HG03159 (cell line): ENCODE data around the gene RHEB.

ENCODE experiments used
- ATAC-seq: cut with Tn5 transposase; IDR thresholded peaks from one replicate; pipeline ENCODE4 v1.9.1; 2021; ENCODE audit warnings: mild to moderate bottlenecking, moderate library complexity; ENCODE audit not compliant: unreplicated experiment

The RHEB gene

DNA sequence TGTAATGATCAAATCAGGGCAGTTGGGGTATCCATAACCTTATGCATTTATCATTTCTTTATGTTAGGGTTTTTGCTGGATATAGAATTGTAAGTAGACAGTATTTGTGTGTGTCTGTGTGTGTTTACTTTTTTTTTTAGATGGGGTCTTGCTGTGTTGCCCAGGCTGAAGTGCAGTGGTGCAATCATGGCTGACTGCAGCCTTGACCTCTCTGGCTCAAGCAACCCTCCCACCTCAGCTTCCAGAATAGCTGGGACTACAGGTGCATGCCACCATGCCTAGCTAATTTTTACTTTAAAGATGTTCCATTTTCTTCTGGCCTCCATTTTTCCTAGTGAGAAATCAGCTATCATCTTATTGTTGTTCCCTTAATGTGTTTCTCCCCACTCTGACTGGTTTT is 10.1 kb upstream of the RHEB start:
- ATAC-seq, result no peak

DNA sequence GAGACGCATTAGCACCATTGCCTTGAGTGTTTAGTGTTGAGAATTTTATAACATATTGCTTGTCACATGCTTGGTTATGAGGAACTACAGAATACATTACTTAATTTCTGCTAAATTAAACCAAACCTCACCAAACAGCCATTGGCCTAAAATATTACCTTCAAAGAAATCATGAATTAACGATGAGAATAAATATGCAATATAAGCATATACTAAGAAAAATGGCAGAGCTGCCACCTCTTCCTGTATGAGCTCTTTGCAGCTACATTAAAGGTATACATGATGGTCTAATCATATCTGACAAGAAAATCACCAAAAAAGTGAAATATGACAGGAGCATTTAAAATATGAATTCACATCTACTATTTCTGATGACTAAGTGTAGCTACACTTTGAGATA is 5.2 kb upstream of the RHEB start:
- no peak for ATAC-seq

DNA sequence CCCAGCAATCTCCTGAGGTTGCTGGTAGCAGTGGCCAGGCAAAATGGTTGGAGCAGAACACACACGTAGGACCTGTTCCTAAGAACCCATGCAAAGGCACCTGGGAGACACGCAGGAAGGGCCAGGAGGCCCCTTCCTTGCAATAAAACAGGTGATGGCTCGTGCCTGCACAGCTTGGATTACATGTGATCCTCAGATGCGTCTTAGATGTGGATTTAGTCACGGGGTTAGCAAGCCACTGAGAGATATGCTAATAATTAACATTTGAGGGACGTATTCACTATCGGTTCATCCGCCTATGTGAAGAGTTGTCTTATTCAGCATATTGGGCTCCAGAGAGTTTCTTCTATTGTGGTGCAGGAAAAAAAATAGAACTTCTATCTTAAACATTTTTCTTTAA is 4.6 kb upstream of the RHEB start:
- no peak for ATAC-seq

DNA sequence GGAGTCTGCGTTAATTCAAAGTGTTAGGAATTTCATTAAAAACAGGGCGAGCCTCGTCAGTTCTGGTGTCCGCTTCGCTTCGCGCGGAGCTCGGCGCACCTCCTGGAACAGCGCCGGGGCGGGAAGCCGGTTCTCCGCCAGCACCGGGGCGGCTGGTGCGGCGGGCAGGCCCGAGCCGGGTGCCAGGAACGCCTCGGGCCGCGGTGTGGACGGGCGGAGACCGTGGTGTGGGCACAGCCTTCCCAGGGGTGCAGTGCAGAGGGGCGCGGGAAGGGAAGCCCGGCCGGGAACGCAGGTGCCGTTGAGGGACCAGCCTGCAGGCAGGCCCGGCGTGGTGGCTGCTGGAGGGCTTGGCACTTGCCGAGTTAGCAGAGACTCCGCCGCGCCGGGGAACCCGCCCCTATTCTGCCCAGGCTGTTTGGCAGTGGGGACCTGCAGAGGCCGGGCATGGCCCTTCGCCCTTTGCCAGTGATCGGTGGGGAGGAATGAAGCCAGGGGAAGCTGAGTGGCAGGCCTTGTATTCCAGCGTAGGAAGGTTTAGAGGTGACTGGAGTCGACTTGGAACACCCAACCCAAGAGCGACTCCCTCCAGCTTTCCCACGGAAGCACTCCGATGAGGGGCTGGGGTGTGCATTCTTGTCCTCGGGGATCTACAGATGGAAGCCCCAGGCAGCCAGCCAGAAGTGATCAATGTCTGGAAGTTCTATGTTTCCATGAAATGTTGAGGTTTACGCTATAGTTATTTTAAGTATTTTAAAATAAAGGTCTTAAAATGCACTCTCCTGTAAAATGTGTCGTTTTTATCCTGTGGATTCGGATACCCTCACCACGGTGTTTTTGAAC is 945 bp upstream of the RHEB start:
- no peak for ATAC-seq

DNA sequence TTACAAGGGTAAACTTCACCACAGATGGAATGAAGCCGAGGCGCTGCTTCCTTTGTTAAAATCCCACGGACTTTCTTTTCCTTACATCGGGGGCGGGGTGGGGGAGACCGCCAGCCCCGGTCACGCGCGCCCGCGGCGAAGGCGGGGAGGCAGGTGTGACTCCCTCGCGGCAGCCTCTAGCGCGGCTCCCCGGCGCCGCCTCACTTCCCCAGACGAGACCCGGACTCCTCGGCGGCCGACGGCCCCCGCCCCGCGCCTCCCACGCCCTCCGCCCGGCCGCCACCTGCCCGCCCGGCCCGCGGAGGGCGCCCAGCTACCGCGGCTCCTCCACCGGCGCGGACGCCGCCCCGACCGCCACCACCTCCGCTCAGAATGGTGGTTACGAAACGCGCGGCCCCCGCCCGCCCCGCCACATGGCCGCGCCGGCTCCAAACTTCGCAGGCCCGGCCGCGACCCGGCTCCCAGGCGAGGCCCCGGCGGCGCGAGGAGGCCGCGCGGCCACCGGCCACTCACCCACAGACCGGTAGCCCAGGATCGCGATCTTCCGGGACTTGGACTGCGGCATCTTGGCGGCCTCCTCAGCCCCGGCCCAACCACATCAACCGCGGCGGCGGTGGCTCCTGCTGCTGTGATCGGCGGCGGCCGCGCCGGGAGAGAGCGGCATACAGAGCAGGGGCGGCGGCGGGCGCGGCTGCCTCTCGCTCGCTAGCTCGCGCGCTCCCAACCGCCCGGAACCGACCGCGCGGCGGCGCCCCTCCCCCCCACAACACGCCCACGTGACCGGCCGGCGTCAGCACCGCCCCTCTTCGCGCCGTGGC is 539 bp downstream of the RHEB start:
- peak; percentile 56 for ATAC-seq

DNA sequence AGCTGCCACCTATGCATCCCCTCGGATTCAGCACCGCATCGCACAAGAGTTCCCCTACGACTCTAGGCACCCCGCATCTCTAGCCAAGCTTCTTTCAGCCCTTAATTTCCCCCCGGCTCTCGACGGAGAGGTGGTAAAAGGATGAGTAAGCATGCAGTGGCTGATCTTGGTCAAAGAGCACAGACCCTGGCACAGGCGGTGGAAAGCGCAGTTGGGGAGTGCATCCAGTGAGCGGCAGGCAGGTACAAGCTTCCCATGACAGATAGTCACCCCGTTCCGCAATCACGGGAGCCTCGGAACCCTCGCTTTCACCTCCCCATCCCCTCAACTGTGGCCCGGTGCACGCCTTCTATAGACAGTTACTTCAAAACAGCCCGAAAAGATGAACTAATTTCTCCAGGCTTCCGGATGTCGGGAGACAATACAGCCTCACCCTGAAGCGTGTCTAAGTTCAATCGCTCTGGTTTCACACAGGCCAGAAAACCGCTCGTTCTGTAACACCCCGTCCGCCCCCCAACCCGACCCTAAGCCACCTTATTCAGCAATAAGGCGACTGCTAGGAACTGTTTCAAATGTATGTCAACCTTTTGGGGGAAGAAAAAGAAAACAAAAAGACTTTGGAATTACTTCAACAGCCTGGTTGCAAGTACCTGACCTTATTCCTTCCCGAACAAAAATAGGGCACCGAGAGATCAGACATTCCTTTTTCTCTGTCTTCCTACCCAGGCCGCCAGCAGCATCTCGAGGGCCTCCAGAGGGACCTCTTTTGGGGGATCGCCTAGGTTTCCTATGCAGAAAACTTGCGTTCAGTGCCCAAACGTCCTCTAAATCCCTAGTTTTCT is 1.4 kb downstream of the RHEB start:
- ATAC-seq, result no peak

DNA sequence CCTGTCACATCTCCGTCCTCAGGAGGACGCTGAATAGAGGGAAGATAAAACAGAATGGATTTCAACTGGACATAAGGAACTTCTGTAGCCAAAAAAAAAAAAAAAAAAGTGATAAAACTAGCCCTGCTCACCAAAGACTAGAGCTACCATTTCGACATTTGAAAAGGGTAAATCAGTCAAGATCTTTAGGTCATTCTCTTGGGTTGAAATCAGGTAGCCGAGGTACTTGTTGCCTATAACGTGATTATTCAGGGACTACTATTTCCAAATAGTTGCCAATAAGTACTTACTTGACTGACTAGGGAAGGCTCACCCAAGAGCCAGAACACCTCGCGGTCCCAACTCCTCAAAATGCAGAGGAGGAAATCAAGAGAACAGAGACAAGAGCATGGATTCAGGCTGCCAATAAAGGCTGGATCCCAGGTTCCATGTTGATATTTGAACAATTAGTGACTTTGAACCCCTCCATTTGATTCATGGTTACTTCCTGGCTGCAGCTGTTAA is 2.0 kb downstream of the RHEB start:
- no peak for ATAC-seq

DNA sequence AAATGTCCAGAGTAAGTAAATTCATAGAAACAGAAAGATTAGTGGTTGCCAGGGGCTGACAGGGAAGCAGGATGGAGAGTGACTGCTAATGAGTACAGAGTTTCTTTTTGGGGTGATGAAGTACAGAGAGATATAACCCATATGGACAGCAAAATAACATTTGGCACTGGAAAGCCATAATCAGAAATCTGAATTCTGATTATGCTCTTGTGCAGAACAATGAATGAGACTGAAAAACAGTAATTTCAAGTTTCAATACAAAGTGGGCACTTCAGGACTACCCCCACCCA is 4.5 kb downstream of the RHEB start:
- no peak for ATAC-seq

DNA sequence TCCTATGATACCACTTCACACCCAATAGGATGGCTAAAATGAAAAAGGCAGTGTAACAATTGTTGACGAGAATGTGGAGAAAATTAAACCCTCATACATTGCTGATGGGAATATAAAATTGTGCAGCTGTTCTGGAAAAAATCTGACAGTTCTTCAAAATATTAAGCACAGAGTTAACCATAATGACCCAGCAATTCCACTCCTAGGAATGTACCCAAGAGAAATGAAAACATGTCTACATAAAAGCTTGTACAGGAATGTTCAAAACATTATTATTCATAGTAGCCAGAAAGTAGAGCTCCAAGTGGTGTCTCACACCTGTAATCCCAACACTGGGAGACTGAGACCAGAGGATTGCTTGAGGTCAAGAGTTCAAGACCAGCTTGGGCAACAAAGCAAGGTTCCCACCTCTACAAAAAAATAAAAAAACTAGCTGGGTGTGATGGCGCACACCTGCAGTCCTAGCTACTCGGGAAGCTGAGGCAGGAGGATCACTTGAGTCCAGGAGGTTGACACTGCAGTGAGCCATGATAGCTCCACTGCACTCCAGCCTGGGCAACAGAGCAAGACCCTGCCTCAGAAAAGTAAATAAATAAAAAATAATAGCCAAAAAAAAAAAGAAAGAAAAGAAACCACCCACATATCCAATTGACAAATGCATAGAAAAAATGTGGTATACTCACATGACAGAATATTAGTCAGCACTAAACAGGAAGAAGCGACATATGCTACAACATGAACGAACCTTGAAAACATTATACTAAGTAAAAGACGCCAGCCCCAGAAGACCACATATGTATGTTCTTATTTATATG is 5.0 kb downstream of the RHEB start:
- no peak for ATAC-seq

DNA sequence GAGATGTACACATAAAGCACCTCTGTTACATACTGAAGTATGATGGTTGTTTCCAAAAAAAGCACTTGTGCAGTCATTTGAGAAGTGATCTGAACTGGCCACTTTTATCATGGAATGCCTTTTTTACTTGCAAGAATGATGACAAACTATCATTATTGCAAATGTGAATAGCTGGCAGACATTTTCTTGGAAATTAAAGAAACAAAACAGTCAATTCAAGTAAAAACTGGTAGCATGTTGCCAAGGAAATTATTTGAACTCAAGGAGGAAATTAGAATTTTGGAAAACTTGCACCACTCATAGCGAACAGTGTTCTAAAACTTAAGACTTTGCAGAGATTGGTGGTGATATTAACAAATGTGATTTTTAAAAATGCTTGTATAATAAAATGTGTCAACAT is 6.6 kb downstream of the RHEB start:
- ATAC-seq, result no peak

DNA sequence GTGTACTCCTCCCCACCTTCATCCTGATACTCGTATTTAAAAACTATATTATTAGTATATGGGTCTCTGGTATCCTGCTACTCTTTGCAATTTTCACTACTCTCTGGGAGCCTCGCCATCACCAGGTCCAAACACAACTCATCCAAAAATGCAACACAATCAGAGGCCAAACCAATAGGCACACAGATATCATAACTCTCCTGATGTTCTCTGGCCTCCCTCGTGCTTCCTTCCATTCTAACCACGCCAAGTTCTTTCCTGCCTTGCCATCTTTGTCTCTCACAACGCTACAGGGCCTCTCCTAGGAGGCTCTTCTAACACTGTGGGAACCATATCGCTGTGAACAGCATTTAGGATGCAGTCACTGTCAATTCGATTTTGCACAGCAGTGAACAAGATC is 7.3 kb downstream of the RHEB start:
- ATAC-seq, result no peak

DNA sequence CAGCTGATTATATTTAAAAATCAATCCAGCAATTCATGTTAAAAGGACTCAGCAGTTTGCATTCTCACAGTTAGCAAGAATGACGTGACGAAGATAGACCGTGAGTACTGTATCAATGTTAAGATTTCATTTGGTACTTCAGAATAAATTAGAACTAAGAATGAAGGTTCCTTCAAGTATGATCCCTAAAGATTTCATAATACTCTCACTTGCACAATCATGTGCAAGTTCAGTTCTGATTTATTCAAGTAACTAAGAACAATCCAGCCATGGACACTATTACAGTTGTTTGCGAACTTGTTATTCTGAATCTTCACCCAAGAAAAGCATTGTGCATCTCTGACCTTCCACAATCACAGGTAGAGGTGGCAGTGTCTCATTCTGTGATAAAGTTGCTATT is 7.7 kb downstream of the RHEB start:
- ATAC-seq, result no peak

DNA sequence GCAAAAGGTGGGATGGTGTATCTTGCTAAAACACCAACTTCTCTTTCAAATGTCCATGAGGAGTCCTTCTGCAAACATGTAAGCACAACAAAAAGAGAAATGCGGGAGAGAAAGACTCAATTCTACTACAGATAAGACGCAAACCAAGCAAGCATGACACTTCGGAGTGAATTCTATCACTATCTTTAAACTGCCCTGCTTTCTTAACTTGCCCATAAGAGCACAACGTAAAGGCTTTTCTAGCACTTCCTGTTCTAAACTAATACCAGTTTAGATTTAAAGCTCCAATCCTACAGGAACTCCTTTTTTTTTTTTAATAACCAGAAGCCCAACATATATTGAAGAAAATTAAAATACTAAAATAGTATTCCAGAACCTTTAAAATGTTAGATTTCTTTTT is 8.4 kb downstream of the RHEB start:
- no peak for ATAC-seq

DNA sequence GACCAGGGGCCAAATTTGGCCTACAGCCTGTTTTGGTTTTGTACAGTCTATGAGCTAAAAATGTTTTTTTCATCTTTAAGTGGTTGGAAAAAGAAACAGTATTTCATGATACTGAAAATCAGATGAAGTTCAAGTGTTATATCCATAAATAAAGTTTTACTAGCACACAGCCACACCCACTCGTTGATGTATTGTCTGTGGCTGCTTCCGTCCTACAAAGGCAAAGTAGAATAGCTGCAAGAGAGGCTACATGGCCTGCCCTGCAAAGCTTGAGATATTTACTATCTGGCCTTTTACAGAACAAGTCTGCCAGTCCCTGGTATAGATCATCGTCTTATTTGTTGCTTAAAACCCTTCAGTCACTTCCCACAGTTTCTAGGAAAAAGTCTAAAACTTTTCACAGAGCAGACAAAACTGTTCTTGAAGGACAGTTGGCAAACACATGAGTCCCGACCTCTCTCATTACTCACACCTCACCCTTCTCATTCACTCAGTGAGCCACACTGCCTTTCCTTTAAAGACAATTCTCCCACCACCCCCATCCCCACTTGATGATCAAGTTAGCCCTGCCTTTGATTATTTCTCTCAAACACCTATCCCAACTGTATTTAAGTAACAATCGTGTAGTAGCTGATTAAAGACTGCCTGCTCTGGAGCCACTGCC is 9.9 kb downstream of the RHEB start:
- no peak for ATAC-seq

DNA sequence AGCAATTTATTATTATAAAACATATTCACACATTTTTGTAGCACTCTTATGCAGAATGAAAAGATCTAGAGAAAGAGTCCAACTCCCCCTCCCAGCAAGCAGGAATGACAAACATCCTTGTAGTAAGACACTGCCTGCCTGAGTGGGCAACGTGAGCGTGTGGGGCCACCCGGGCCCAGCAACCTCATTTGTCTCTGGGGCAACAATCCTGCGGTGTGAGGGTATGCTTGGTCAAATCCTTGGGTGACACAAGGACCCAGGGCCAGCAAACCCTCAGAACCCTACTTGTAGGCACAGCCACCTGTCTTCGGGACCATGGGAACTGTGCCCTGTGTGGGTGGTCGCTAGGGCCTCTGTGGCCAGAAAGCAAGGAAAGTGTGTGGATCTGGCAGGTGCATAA is 10.7 kb downstream of the RHEB start:
- ATAC-seq, result no peak

DNA sequence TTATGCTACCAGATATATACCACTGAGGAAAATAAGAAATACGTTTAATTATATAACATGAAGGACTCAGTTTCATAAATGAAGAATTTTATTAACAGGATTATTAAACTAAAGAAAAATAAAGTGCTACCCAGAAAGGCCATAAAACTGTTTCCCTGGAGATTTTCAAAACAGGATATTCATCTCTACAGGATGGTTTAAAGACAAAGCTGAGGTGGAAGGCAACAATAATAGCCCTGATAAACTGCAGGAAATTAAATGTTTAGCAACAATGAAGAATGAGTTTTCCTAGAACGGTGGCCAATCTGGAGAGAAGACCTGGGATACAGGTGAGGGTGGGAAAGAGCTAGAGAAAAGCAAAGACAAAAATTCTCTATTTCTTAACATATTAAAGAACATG is 11.9 kb downstream of the RHEB start:
- no peak for ATAC-seq

DNA sequence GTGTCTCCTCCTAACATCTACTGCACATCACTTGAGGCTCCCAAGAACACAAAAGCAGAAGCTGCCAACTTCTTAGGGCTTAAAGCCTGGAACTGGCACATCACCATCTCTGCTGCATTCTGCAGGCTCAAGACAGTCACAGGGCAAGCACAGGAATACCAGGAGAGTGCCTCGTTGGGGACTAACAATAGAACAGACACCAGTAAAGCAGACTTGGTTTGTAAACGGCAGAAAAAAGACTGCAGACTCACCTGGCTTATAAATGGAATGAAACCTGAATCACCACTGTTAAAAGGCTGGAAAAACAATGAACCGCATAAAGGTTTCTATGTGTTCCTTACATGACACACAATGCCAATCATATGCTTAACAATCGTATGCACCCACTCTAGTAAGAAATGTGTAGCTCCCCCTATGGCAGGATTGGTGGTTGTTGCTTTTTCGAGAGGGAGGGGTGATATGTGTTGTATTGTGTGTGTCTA is 12.8 kb downstream of the RHEB start:
- no peak for ATAC-seq

DNA sequence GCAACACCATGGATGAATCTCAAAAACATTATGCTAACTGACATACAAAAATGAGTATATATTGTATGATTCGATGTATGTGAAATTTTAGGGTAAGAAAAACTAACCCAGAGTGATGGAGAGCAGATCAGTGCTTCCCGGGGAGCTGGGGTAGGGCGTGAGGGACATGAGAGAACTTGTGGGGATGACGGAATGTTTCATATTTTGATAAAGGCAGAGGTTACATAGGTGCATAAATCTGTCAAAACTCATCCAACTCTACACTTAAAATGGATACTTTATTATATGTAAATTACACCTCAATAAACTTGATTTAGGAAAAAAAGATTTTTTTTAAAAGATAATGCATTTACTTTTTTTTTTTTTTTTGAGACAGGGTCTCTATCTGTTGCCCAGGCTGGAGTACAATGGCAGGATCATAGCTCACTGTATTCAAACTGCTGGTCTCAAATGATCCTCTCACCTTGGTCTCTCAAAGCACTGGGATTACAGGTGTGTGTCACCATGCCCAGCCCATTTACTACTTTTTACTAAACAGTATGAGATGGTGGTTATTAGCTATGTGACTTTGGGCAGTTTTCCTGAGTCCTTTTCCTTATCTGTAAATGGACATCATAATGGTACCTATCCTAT is 13.7 kb downstream of the RHEB start:
- ATAC-seq, result no peak

DNA sequence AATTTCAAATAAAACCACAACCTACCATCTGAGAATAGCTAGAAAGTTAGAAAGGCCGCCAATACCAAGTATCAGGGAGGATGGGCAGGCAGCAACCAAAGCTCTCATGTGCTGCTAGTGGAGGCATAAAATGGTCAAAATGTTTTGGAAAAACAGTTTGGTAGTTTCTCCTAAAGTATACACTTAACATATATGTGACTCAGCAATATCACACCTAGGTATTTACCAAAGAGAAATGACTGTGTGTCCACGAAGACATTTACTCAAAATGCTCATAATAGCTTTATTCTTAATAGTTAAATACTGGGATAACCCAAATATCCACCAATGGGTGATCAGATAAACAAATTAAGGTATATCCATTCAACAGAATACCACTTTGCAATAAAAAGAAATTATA is 14.3 kb downstream of the RHEB start:
- no peak for ATAC-seq
